PFSK-1 (cell line): ENCODE data around the gene HS3ST3A1.

Experiments used
- FOXP2 ChIP-seq: optimal IDR thresholded peaks from 2 replicates; pipeline ENCODE3; 2011; ENCODE audit warnings: borderline replicate concordance, control low read depth, inconsistent platforms; ENCODE audit not compliant: insufficient read depth; ENCODE audit errors: extremely low read length, extremely low read depth
- POLR2AphosphoS5 ChIP-seq: IDR thresholded peaks from 2 replicates; pipeline ENCODE4 v1.6.1; 2012; ENCODE audit warnings: low read depth, mild to moderate bottlenecking, control low read depth, low read length, moderate library complexity
- SIN3A ChIP-seq: IDR thresholded peaks from 2 replicates; pipeline ENCODE4 v1.6.1; 2012; ENCODE audit warnings: mild to moderate bottlenecking, low read length, moderate library complexity, borderline replicate concordance; ENCODE audit not compliant: insufficient read depth
- TAF1 ChIP-seq: IDR thresholded peaks from 2 replicates; pipeline ENCODE4 v1.6.1; 2012; ENCODE audit warnings: low read length, control low read depth, borderline replicate concordance; ENCODE audit not compliant: insufficient read depth
- TF ChIP-seq, protein P1 (sequence below), 2 experiments: IDR thresholded peaks; 2 replicates each; pipeline versions ENCODE4 v1.6.1 to v1.8.0; 2011 to 2012; ENCODE audit warnings: low read depth in 2 of 2, low read length in 2 of 2, control low read depth in 1 of 2, inconsistent platforms in 1 of 2, mild to moderate bottlenecking in 1 of 2, moderate library complexity in 1 of 2; ENCODE audit not compliant: insufficient read depth in 1 of 2

Gene HS3ST3A1

GRCh38 chr17:13609941-13610340 is 8.2 kb upstream of the HS3ST3A1 start:
- TF ChIP-seq TAF1: no peak
- no peak for TF ChIP-seq SIN3A
- TF ChIP-seq, protein P1, sequence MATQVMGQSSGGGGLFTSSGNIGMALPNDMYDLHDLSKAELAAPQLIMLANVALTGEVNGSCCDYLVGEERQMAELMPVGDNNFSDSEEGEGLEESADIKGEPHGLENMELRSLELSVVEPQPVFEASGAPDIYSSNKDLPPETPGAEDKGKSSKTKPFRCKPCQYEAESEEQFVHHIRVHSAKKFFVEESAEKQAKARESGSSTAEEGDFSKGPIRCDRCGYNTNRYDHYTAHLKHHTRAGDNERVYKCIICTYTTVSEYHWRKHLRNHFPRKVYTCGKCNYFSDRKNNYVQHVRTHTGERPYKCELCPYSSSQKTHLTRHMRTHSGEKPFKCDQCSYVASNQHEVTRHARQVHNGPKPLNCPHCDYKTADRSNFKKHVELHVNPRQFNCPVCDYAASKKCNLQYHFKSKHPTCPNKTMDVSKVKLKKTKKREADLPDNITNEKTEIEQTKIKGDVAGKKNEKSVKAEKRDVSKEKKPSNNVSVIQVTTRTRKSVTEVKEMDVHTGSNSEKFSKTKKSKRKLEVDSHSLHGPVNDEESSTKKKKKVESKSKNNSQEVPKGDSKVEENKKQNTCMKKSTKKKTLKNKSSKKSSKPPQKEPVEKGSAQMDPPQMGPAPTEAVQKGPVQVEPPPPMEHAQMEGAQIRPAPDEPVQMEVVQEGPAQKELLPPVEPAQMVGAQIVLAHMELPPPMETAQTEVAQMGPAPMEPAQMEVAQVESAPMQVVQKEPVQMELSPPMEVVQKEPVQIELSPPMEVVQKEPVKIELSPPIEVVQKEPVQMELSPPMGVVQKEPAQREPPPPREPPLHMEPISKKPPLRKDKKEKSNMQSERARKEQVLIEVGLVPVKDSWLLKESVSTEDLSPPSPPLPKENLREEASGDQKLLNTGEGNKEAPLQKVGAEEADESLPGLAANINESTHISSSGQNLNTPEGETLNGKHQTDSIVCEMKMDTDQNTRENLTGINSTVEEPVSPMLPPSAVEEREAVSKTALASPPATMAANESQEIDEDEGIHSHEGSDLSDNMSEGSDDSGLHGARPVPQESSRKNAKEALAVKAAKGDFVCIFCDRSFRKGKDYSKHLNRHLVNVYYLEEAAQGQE (IDR thresholded peaks at IDR 0.05; ENCODE audit: insufficient read depth in 1 of 2, low read depth in 2 of 2, low read length in 2 of 2): no peak
- TF ChIP-seq FOXP2: no peak
- no peak for TF ChIP-seq POLR2AphosphoS5

DNA sequence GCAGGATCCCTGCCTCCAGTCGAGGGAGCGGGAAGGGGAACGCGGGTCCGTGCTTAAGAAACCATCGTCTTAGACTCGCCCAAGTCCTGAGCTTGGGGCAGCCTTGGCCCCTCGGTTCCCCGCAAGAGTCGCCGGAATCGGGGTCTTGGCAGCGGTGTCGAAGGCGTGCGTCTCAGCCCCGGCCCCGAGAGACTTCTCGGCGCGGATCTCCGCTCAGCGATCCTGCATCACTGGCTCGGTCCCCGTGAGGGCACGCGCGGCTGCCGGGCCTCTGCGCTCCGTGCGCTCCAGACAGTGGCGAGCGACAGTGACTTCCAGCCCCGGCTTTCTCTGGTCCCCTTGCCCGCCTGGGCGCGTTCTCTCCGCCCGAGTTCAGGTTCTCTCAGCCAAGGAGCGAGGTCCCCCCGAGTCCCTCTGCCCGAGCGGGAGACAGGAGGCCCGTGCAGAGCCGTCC is 380 bp downstream of the HS3ST3A1 start:
- TF ChIP-seq, protein P1 (IDR thresholded peaks at IDR 0.05; ENCODE audit: insufficient read depth in 1 of 2, low read depth in 2 of 2, low read length in 2 of 2): no peak
- TF ChIP-seq POLR2AphosphoS5 (no peak), FOXP2 (no peak), TAF1 (no peak), SIN3A (no peak)

DNA sequence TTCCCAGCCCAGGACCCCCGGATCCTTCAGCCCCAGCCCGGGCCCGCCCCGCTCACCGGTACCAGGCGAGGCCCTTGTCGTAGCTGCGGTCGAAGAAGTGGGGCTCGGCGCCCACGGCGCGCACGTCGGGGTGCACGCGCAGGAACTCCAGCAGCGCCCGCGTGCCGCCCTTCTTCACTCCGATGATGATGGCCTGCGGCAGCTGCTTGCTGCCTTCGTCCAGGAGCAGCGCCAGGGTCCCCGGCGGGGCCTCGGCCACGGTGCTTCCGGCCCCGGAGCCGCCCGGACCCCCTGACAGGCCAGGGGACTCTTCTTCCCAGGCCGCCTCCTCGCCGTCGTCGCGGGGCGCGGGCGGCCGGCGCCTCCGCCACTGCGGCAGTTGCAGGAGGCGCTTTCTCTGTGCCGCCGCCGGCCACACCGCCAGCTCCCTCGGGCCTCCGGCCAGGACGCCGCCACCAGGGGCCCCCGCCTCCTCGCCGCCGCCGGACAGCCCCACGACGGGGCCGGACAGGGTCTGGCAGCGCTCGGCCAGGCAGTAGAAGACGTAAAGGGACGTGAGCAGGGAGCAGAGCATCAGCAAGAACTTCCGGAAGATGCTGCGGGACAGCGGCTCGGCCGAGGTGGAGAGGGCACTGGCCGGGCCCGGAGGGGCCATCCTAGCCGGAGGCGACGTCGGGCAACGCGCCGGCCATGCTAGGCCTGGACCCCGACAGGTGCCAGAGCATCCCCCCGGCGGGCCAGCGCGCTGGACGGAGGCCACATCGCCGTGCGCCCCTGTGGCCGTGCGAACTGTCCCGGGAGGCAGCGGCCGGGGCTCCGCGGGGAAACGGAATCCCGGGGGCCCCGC is 1.0 kb downstream of the HS3ST3A1 start:
- TF ChIP-seq TAF1 (no peak), FOXP2 (no peak), POLR2AphosphoS5 (no peak), SIN3A (no peak)
- TF ChIP-seq, protein P1 (IDR thresholded peaks at IDR 0.05; ENCODE audit: insufficient read depth in 1 of 2, low read depth in 2 of 2, low read length in 2 of 2): no peak

- TF ChIP-seq SIN3A: no peak
- TF ChIP-seq, protein P1 (IDR thresholded peaks at IDR 0.05; ENCODE audit: insufficient read depth in 1 of 2, low read depth in 2 of 2, low read length in 2 of 2): no peak
- no peak for TF ChIP-seq POLR2AphosphoS5
- TF ChIP-seq TAF1: no peak
- TF ChIP-seq FOXP2: no peak
These were observed 1.9 kb downstream of the HS3ST3A1 start for GRCh38 chr17:13599864-13600263.
